Measurements from ENCODE around the gene DSCAML1. TPM values are rescaled to one million over a fixed set of nuclear protein-coding genes. Genes with fewer than 3 reads are reported as not detected.

Gene DSCAML1
- total RNA-seq, 1 experiment from 2014 or later: 0.90 TPM

DNA sequence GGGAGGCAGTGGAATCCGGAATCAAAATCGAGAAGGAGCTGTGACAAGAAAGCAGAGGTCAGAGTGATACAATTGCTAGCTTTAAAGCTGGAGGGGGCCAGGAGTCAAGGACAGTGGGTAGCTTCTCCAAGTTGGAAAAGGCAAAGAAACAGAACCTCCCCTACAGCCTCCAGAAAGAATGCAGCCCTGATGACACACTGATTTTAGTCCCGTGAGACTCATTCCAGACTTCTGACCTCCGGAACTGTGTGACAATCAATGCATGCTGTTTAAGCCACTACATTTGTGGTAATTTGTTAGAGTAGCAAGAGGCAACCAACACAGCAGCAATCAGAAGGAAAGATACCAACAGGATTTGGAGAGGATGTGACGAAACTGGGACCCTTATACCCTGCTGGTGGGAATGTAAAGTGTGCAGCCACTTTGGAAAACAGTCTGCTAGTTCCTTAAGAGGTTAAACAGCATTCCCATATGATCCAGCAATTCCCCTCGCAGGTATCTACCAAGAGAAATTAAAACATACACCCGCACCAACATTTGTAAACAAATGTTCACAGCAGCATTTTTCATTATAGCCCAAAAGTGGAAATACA is 66.7 kb downstream of the DSCAML1 start (continued):
- TF ChIP-seq KAT7 (CRISPR knock-in tag; IDR thresholded peaks at IDR 0.05; ENCODE audit: borderline replicate concordance) (no peak), HMGA2 (CRISPR knock-in tag; IDR thresholded peaks at IDR 0.05) (no peak)

DNA sequence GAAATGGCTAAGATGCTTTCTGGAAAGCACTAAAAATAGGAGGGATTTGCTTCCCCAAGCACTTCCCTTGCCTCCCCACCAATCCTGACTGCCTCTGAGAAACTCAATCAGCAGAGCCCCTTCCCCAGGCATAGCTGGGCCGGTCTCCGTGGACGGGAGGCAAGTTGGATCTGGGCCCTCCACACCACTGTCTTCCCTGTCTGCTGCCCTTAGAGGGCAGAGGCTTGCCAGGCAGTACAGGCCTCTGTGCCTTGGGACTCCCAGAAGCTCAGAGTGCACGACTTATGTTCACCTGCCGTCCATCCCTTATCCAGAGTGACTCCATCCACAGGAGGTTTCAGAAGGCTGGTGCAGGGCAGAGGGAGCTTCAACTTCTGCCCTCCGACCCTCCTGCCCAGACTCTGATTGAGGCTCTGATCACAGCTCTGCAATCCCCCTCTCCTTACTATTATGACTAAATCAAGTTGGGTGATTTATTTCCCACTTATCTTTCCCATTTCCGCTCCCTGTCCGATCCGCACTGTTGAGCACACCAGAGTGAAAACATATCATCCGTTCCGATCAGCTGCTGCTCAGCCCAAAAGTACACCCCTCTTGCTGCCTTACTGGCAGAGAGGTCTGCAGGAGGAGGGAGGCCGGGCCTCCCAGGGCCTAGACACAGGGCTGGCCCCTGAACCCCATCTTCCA is 71.8 kb downstream of the DSCAML1 start:
- peaks cover 40% of the 10 kb centered on the region for H3K4me1 Mint-ChIP-seq
- no peak for DNase-seq (ENCODE audit: low spot score)
- no peak overlapping the region for H3K4me3 Mint-ChIP-seq
- H3K27me3 Mint-ChIP-seq (ENCODE audit: low read depth): peaks cover 36% of the 10 kb centered on the region
- ChIA-PET CTCF (interaction anchor here (1.3 kb wide), 2 partner anchors 10 to 104 kb away, joined by 3 to 5 read pairs; no protein-coding TSS in a partner anchor), POLR2A (no interaction called here)
- ATAC-seq: no peak
- no peak overlapping the region for H3K27ac Mint-ChIP-seq
- H3K36me3 Mint-ChIP-seq: no peaks in the 10 kb centered on the region
- H3K9me3 Mint-ChIP-seq: no peaks in the 10 kb centered on the region
- no peak for TF ChIP-seq ATF6 (CRISPR knock-in tag; IDR thresholded peaks at IDR 0.05)
- TF ChIP-seq, protein P1, sequence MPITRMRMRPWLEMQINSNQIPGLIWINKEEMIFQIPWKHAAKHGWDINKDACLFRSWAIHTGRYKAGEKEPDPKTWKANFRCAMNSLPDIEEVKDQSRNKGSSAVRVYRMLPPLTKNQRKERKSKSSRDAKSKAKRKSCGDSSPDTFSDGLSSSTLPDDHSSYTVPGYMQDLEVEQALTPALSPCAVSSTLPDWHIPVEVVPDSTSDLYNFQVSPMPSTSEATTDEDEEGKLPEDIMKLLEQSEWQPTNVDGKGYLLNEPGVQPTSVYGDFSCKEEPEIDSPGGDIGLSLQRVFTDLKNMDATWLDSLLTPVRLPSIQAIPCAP (CRISPR knock-in tag; IDR thresholded peaks at IDR 0.05): no peak

DNA sequence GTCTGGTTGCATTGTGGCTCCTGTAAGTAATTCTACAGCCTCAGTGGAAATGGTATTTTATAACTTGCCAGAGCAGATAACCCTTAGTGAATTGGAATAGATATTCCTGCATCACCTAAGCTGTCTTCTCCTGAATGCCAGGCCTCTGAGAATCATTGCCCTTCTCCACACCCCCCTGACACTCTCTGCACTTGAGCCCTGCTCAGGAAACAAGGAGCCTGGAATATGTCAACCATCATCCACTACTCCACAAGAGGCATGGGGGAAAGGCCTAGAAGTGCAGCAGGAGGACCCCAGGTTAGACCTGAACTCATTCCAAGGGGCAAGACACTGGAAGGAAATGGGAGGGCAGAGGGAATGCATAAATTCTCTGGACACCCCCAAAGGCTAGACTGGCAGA is 72.4 kb downstream of the DSCAML1 start:
- TF ChIP-seq ZNF281 (CRISPR knock-in tag; IDR thresholded peaks at IDR 0.05) (no peak), FOXP1 (CRISPR knock-in tag; IDR thresholded peaks at IDR 0.05; ENCODE audit: borderline replicate concordance) (no peak), SMAD4 (CRISPR knock-in tag; IDR thresholded peaks at IDR 0.05) (no peak), NFE2L1 (CRISPR knock-in tag; IDR thresholded peaks at IDR 0.05) (no peak), TCF7 (CRISPR knock-in tag; IDR thresholded peaks at IDR 0.05; ENCODE audit: low read depth) (no peak)
- TF ChIP-seq, protein P2, sequence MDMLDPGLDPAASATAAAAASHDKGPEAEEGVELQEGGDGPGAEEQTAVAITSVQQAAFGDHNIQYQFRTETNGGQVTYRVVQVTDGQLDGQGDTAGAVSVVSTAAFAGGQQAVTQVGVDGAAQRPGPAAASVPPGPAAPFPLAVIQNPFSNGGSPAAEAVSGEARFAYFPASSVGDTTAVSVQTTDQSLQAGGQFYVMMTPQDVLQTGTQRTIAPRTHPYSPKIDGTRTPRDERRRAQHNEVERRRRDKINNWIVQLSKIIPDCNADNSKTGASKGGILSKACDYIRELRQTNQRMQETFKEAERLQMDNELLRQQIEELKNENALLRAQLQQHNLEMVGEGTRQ (CRISPR knock-in tag; IDR thresholded peaks at IDR 0.05): no peak
- TF ChIP-seq, protein P3, sequence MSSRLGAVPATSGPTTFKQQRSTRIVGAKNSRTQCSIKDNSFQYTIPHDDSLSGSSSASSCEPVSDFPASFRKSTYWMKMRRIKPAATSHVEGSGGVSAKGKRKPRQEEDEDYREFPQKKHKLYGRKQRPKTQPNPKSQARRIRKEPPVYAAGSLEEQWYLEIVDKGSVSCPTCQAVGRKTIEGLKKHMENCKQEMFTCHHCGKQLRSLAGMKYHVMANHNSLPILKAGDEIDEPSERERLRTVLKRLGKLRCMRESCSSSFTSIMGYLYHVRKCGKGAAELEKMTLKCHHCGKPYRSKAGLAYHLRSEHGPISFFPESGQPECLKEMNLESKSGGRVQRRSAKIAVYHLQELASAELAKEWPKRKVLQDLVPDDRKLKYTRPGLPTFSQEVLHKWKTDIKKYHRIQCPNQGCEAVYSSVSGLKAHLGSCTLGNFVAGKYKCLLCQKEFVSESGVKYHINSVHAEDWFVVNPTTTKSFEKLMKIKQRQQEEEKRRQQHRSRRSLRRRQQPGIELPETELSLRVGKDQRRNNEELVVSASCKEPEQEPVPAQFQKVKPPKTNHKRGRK (CRISPR knock-in tag; IDR thresholded peaks at IDR 0.05; ENCODE audit: borderline replicate concordance): no peak
- peaks cover 46% of the 10 kb centered on the region for H3K4me1 Mint-ChIP-seq
- no peak for ATAC-seq
- peaks cover 36% of the 10 kb centered on the region for H3K27me3 Mint-ChIP-seq (ENCODE audit: low read depth)
- no peak for DNase-seq (ENCODE audit: low spot score)
- H3K4me3 Mint-ChIP-seq: no peak overlapping the region
- H3K27ac Mint-ChIP-seq: no peak overlapping the region
- POLR2A ChIA-PET: no interaction called here
- no peaks in the 10 kb centered on the region for H3K9me3 Mint-ChIP-seq
- H3K36me3 Mint-ChIP-seq: no peaks in the 10 kb centered on the region
- CTCF ChIA-PET: interaction anchor here (1.3 to 1.6 kb wide), 3 partner anchors 10 to 103 kb away, joined by 3 to 8 read pairs (median 5); no protein-coding TSS in a partner anchor
